Neural cell (in vitro differentiated cells): ENCODE results near the gene ZNF415.

Source experiments
- EZH2 ChIP-seq: fragments of 200-600, 300-800 bp; shearing (Covaris generic), sonication (generic); IDR thresholded peaks from 2 replicates; pipeline ENCODE4 v1.6.1; 2014; ENCODE audit warnings: antibody characterized with exemption, low read length, borderline replicate concordance, mild to moderate bottlenecking; ENCODE audit not compliant: insufficient read depth, poor library complexity, severe bottlenecking
- MXI1 ChIP-seq: fragments of 450-650 bp; conservative IDR thresholded peaks from 2 replicates; pipeline ENCODE4 v1.6.1; 2014; ENCODE audit warnings: antibody characterized with exemption, mild to moderate bottlenecking; ENCODE audit not compliant: poor library complexity, severe bottlenecking
- SMC3 ChIP-seq: fragments of 450-650 bp; conservative IDR thresholded peaks from 2 replicates; pipeline ENCODE4 v1.6.1; 2014; ENCODE audit warnings: antibody characterized with exemption, mild to moderate bottlenecking, moderate library complexity; ENCODE audit not compliant: poor library complexity
- TF ChIP-seq, protein P1 (sequence below): fragments of 450-650 bp; IDR thresholded peaks from 2 replicates; pipeline ENCODE4 v1.5.1; 2014; ENCODE audit warnings: antibody characterized with exemption, mild to moderate bottlenecking, moderate library complexity; ENCODE audit not compliant: poor library complexity, severe bottlenecking

DNA sequence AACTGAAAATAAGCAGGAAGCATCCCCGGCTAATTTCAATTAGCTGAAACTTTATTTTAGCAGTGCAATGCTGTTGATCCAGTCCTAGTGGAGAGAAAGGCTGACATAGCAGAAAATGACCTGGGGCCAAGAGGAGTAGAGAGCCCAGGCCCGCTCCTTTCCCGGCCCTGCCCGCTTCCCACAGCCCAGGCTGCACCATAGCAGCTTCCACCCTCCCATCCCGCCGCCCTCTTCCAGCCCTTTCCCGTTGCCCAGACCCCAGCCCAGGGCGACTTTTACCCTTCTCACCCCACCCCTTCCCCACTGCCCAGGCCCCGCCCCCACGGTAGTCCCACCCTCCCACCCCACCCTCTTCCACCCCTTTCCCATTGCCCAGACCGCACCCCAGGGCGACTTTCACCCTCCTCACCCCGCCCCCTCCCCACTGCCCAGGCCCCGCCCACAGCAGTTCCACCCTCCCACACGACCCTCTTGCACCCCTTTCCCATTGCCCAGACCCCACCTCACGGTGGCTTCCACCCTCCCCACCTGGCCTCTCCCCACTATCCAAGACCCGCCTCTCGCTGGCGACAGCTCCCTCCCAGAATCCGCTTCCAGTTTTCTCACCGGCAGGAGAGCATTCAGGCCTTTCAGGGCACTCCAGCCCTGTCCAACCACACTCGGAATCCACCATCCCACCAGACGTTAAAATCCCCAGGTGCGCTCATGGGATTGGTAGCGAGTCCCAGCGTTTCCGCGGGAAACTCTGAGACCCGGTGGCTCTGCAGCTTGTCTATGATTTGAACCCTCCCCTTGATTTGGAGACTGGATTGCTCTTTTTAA lies 37.7 kb downstream of the ZNF415 start:
- TF ChIP-seq MXI1 = no peak
- no peak for TF ChIP-seq EZH2
- TF ChIP-seq, protein P1, sequence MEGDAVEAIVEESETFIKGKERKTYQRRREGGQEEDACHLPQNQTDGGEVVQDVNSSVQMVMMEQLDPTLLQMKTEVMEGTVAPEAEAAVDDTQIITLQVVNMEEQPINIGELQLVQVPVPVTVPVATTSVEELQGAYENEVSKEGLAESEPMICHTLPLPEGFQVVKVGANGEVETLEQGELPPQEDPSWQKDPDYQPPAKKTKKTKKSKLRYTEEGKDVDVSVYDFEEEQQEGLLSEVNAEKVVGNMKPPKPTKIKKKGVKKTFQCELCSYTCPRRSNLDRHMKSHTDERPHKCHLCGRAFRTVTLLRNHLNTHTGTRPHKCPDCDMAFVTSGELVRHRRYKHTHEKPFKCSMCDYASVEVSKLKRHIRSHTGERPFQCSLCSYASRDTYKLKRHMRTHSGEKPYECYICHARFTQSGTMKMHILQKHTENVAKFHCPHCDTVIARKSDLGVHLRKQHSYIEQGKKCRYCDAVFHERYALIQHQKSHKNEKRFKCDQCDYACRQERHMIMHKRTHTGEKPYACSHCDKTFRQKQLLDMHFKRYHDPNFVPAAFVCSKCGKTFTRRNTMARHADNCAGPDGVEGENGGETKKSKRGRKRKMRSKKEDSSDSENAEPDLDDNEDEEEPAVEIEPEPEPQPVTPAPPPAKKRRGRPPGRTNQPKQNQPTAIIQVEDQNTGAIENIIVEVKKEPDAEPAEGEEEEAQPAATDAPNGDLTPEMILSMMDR = no peak
- TF ChIP-seq SMC3 = no peak
